Prostate gland (tissue), 2 donors: ENCODE data around the gene XCR1.

Experiments used
- CTCF ChIP-seq, 4 experiments: fragments of 200-600 bp in 2 of 4; fragments of 450-650 bp in 2 of 4; sonication (generic) in 2 of 4; IDR thresholded peaks; 1 replicate in 3 of 4; 2 replicates in 1 of 4; pipeline ENCODE4 v1.5.1; 2016 to 2019; ENCODE audit warnings: antibody characterized with exemption in 4 of 4, mild to moderate bottlenecking in 2 of 4, moderate library complexity in 2 of 4
- POLR2A ChIP-seq: fragments of 450-650 bp; IDR thresholded peaks from one replicate; pipeline ENCODE4 v1.6.1; 2016; ENCODE audit warnings: antibody characterized with exemption, mild to moderate bottlenecking

DNA sequence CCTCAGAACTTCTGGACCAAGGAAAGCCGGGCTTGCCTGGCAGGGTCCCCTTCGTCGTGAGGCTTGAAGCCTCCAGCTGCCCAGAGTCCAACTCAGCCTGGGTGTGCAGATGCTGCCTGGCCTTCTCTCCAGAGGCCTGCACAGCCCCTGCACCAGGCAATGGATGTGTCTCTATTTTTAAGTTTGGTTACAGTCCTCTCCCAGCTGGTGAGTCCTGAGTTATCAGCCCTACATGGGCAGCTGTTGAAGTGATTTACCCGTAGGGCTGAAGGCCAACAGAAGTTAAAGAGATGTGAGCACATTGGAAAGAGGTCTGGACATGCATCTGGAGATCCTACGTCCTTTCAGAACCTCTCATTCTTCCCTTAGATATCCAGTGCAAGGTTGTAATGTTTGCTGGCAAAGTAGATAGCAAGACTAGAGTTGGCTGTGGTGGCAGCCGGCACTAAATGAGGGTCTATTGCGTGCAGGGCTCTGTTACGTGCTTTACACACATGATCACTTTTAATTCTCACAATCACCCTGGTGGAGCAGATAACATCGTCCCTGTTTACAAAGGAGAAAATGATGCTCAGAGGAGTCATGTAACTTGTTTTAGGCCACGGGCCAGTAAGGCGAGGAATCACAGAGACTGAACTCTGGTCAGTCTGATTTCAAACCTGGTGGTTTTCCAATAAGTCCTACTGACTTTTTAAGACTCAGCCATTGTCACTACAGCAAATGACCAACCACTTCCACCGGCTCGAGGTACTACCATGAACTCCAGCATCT, 41.6 kb downstream of the XCR1 start:
- TF ChIP-seq CTCF (IDR thresholded peaks at IDR 0.05): no peak
- no peak for TF ChIP-seq POLR2A
